ENCODE data around the gene MED14.
"Not testable (repeated sequence)": the region's sequence is repeated elsewhere in the genome, so short reads cannot be mapped to it uniquely, and the experiment has no call there.

MED14 gene

GRCh38 chrX:40735325-40736169, at the start of gene MED14:
TSS of gene MED14 (minus strand) at chrX:40735542. CDS start at chrX:40735412, 130 bp downstream.
- peak; percentile 24 for DNase-seq

GRCh38 chrX:40784516-40785151, 49.3 kb upstream of the MED14 start:
- no peak for DNase-seq

- DNase-seq = not testable (repeated sequence)
Measured at GRCh38 chrX:40782644-40783259, 47.4 kb upstream of the MED14 start.

GRCh38 chrX:40780951-40781350, 45.6 kb upstream of the MED14 start:
- DNase-seq = no peak

- DNase-seq = no peak
Measured at GRCh38 chrX:40780082-40780481, 44.7 kb upstream of the MED14 start.

GRCh38 chrX:40778861-40779575, 43.7 kb upstream of the MED14 start:
- DNase-seq = no peak

- no peak for DNase-seq
Measured at GRCh38 chrX:40773809-40774208, 38.5 kb upstream of the MED14 start.

- no peak for DNase-seq
Measured at GRCh38 chrX:40773188-40773587, 37.8 kb upstream of the MED14 start.

- DNase-seq = no peak
Measured at GRCh38 chrX:40772290-40772689, 36.9 kb upstream of the MED14 start.

GRCh38 chrX:40761762-40762161, 26.4 kb upstream of the MED14 start:
- no peak for DNase-seq

GRCh38 chrX:40759374-40759773, 24.0 kb upstream of the MED14 start:
- no peak for DNase-seq

- DNase-seq = no peak
Measured at GRCh38 chrX:40757058-40757457, 21.7 kb upstream of the MED14 start.

GRCh38 chrX:40755291-40756249, 20.2 kb upstream of the MED14 start:
- DNase-seq = no peak

- DNase-seq = no peak
Measured at GRCh38 chrX:40749681-40750494, 14.5 kb upstream of the MED14 start.

- DNase-seq = no peak
Measured at GRCh38 chrX:40748977-40749376, 13.6 kb upstream of the MED14 start.

GRCh38 chrX:40746521-40746920, 11.2 kb upstream of the MED14 start:
- DNase-seq = no peak

GRCh38 chrX:40736170-40736505, 796 bp upstream of the MED14 start:
- no peak for DNase-seq

GRCh38 chrX:40734971-40735324, 394 bp downstream of the MED14 start:
- no peak for DNase-seq

- no peak for DNase-seq
Measured at GRCh38 chrX:40733706-40734105, 1.6 kb downstream of the MED14 start.

- DNase-seq = not testable (repeated sequence)
Measured at GRCh38 chrX:40732499-40732898, 2.8 kb downstream of the MED14 start.

Data from NCI-H187 treated with DMSO at 0.1 percent for 48 hours (cell line).